Activated B cell treated with CpG ODN at 0.5 μM for 24 hours (primary cell): ENCODE measurements around the gene TRIM66. TPM values are rescaled to one million over a fixed set of nuclear protein-coding genes. Genes with fewer than 3 reads are reported as not detected.

ENCODE experiments used
- ATAC-seq: fragments of 200-7000 bp; cut with Tn5 transposase; one replicate; pipeline ENCODE4 v1.10.0; 2021; ENCODE audit warnings: low read depth, mild to moderate bottlenecking, moderate library complexity
- CTCF ChIA-PET: fragments of 350-600 bp; sonication (Branson Sonifier 250); formaldehyde crosslinking; loops from one replicate; lab custom pipeline; 2021; ENCODE audit warnings: antibody characterized with exemption; lab: Charles Lee
- POLR2A ChIA-PET: fragments of 350-600 bp; sonication (Branson Sonifier 250); formaldehyde crosslinking; loops from one replicate; lab custom pipeline; 2021; ENCODE audit warnings: antibody characterized with exemption; lab: Charles Lee
- DNase-seq: peaks from one replicate; pipeline ENCODE4 v3.0.0; 2022
- H3K27ac Mint-ChIP-seq: one replicate; pipeline ENCODE4 v1.8.0; 2020; ENCODE audit warnings: mixed read lengths
- H3K27me3 Mint-ChIP-seq: one replicate; pipeline ENCODE4 v1.8.0; 2021; ENCODE audit warnings: mixed read lengths
- H3K36me3 Mint-ChIP-seq: one replicate; pipeline ENCODE4 v1.8.0; 2021; ENCODE audit warnings: low read depth, mixed read lengths
- H3K4me1 Mint-ChIP-seq: one replicate; pipeline ENCODE4 v1.8.0; 2021; ENCODE audit warnings: mixed read lengths
- H3K4me3 Mint-ChIP-seq: one replicate; pipeline ENCODE4 v1.8.0; 2020; ENCODE audit warnings: mild to moderate bottlenecking, mixed read lengths
- H3K9me3 Mint-ChIP-seq: one replicate; pipeline ENCODE4 v1.8.0; 2020; ENCODE audit warnings: mixed read lengths
- intact Hi-C: fragments of 100-400 bp; cut with micrococcal nuclease; formaldehyde crosslinking; loops from one replicate; pipeline ENCODE4 v1.15.1; 2024
- total RNA-seq: library from RNA; stranded (reverse); gene quantifications from 2 replicates; pipeline ENCODE4 v1.2.3, GENCODE V29; 2022
- TF ChIP-seq, protein P1 (sequence below): fragments of 200-600 bp; IDR thresholded peaks from one replicate; pipeline ENCODE4 v1.8.0; 2022; ENCODE audit warnings: antibody characterized with exemption, mild to moderate bottlenecking

The TRIM66 gene
- total RNA-seq, 1 donor from 2014 or later: 12.4 TPM

DNA sequence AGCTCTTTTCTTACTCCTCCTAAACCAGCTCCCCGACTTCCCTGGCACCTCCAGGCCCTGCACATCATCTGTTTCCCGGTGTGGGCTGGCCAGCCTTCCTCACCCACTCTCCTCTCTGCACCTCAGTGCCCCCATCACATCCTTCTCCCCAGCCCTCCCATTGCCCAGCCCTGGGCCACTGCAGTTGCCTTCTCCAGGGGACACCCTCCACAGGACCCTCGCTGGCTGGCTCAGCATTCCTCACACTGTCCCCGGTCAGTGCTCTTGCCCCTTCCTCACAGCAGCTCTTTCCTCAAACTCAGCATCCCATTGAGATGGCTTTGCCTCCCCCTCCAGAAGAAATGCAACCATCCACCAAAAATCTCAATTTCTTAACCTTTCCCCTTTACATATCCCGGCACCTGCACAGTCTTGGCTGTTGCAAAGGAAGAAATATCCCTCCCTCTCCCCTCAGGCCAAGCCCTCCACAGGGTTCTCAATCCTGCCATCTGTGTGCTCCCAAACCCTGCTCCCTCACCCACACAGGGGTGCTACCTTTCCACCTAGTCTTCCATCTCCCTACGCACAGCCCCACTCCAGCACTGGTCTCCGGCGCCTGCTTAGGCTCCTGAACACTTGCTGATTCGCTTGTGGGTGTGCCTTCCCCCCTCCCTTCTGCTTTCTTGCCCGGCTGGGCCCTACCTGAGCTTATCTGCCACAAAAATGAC, 19.6 kb upstream of the TRIM66 start:
- CTCF ChIA-PET: no interaction called here
- ATAC-seq: no peak
- no peaks in the 10 kb centered on the region for H3K36me3 Mint-ChIP-seq
- H3K27me3 Mint-ChIP-seq: no peaks in the 10 kb centered on the region
- intact Hi-C loops: no loop called here
- DNase-seq: no peak
- POLR2A ChIA-PET: interaction anchor here (1.0 kb wide), 1 partner anchor 13 kb away, joined by 4 read pairs; no protein-coding TSS in a partner anchor
- H3K4me1 Mint-ChIP-seq: peaks cover 9% of the 10 kb centered on the region
- no peak overlapping the region for H3K27ac Mint-ChIP-seq
- TF ChIP-seq, protein P1, sequence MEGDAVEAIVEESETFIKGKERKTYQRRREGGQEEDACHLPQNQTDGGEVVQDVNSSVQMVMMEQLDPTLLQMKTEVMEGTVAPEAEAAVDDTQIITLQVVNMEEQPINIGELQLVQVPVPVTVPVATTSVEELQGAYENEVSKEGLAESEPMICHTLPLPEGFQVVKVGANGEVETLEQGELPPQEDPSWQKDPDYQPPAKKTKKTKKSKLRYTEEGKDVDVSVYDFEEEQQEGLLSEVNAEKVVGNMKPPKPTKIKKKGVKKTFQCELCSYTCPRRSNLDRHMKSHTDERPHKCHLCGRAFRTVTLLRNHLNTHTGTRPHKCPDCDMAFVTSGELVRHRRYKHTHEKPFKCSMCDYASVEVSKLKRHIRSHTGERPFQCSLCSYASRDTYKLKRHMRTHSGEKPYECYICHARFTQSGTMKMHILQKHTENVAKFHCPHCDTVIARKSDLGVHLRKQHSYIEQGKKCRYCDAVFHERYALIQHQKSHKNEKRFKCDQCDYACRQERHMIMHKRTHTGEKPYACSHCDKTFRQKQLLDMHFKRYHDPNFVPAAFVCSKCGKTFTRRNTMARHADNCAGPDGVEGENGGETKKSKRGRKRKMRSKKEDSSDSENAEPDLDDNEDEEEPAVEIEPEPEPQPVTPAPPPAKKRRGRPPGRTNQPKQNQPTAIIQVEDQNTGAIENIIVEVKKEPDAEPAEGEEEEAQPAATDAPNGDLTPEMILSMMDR: no peak
- no peak overlapping the region for H3K4me3 Mint-ChIP-seq
- no peaks in the 10 kb centered on the region for H3K9me3 Mint-ChIP-seq

DNA sequence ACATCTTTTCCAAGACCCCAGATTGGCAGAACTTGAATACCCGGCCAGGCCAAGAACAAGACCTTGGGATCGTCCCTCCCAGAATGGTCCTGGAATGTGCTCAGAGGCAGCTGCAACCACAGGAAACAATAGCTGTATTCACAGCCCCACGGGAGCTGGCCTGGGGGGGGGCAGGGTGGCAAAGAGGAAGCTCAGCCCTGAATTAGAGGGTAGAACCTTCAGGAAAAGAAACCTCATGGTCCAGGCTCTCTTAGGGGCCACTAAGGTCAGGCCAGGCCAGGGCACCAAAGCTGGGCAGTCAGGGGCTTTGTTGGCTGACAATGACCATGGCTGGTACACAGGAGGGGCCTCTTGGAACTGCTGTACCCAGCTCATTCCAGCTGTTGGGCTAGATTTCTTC, 17.4 kb upstream of the TRIM66 start:
- Mint-ChIP-seq H3K27ac (no peak overlapping the region), H3K27me3 (no peaks in the 10 kb centered on the region), H3K9me3 (no peaks in the 10 kb centered on the region), H3K36me3 (no peaks in the 10 kb centered on the region), H3K4me3 (no peak overlapping the region), H3K4me1 (peaks cover 9% of the 10 kb centered on the region)
- POLR2A ChIA-PET: interaction anchor here (0.9 to 1.5 kb wide), 2 partner anchors 11 to 18 kb away, joined by 4 to 5 read pairs; partner anchors contain the start of gene TRIM66
- TF ChIP-seq, protein P1: no peak
- intact Hi-C loops: no loop called here
- CTCF ChIA-PET: no interaction called here
- no peak for ATAC-seq
- DNase-seq: no peak

DNA sequence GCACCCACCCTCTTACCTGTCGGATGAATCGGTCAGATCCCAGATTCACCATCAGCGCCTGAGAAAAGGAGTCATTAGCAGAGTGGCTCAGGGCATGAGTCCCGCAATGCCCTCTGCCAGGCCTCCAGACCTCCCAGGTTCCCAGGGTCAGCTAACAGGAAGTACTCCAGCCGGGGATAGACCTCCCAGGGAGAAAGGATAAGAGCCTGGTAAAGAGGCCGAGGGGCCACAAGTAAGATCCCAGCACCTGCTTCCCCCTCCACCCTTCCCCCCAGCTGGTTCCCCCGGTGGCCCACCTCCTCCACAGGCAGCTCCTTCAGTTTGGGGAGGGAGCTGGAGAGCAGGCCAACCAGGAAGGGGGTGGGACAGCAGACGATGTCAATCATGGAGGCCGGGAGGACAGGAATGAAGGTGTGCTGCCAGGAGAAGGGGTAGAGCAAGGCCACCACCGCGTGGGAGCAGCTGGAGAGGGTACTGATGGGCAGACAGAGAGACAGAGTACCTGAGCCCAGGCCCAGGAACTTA, 16.5 kb upstream of the TRIM66 start:
- H3K27me3 Mint-ChIP-seq: no peaks in the 10 kb centered on the region
- ChIA-PET CTCF (no interaction called here), POLR2A (interaction anchor here (1.5 kb wide), 1 partner anchor 10 kb away, joined by 4 read pairs; no protein-coding TSS in a partner anchor)
- no peak for ATAC-seq
- TF ChIP-seq, protein P1: no peak
- no peak overlapping the region for H3K4me3 Mint-ChIP-seq
- H3K9me3 Mint-ChIP-seq: no peaks in the 10 kb centered on the region
- intact Hi-C loops: no loop called here
- DNase-seq: no peak
- no peaks in the 10 kb centered on the region for H3K36me3 Mint-ChIP-seq
- H3K27ac Mint-ChIP-seq: no peak overlapping the region
- peaks cover 9% of the 10 kb centered on the region for H3K4me1 Mint-ChIP-seq

DNA sequence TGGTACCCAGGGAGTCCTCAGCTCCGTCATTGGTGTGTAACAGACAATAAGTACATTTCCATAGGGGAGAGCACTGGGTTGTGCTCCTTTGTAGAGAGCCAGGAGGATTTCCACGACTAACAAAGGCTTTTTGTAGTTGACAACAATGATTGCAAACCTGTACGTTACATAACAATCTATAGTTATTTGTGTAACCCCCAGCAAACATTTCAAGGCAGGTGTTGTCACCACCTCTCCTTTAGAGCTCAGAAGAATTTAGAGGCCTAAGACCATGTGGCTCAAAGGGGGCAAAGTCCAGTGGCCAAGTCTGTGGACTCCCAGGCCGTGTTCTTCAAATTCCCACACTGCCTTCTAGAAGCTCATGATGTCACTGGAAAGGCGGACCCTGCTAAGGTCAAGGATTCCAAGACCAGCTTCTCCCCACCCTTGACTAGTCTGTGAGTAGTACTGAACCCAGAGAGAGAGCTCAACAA, 15.9 kb upstream of the TRIM66 start:
- POLR2A ChIA-PET: no interaction called here
- Mint-ChIP-seq H3K27me3 (no peaks in the 10 kb centered on the region), H3K27ac (no peak overlapping the region), H3K36me3 (no peaks in the 10 kb centered on the region), H3K4me3 (no peak overlapping the region), H3K9me3 (no peaks in the 10 kb centered on the region), H3K4me1 (peaks cover 9% of the 10 kb centered on the region)
- no peak for DNase-seq
- TF ChIP-seq, protein P1: no peak
- ATAC-seq: no peak
- intact Hi-C loops: no loop called here
- CTCF ChIA-PET: no interaction called here

DNA sequence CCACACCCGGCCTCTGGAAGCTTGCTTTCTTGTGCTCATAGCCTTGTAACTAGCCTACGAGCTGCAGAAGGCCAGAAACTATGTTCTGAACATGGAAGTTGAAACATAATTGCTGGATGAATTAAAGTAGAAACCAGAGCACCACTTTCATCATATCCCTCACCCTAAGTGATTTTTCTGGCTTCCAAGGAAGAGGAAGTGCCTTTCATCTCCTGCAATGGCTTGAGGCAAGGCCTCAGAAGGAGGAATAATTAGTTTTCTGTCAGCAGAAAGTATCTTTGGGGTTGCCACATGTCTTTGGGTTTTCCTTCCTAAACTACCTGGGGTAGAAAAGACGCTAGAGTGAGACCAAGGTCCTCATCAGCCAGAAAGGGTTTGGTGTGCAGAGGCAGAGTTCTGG, 14.6 kb upstream of the TRIM66 start:
- Mint-ChIP-seq H3K36me3 (no peaks in the 10 kb centered on the region), H3K27me3 (no peaks in the 10 kb centered on the region), H3K27ac (no peak overlapping the region), H3K4me3 (no peak overlapping the region), H3K4me1 (peaks cover 9% of the 10 kb centered on the region), H3K9me3 (no peaks in the 10 kb centered on the region)
- POLR2A ChIA-PET: no interaction called here
- intact Hi-C loops: no loop called here
- TF ChIP-seq, protein P1: no peak
- CTCF ChIA-PET: no interaction called here
- DNase-seq (no peak), ATAC-seq (no peak)
